D341Med (cell line): ENCODE results near the gene COL3A1.

Experiments
- DNase-seq: peaks from one replicate; pipeline ENCODE4 v3.0.0; 2012; ENCODE audit warnings: low spot score

The COL3A1 gene

GRCh38 chr2:189016311-189016861, 42.2 kb downstream of the COL3A1 start:
- no peak for DNase-seq

- DNase-seq = no peak
These were observed 44.5 kb downstream of the COL3A1 start for GRCh38 chr2:189018631-189019030.

- no peak for DNase-seq
These were observed 46.0 kb downstream of the COL3A1 start for GRCh38 chr2:189020179-189020578.

- DNase-seq = no peak
These were observed 47.9 kb downstream of the COL3A1 start for GRCh38 chr2:189022053-189022481.

GRCh38 chr2:189022492-189022891, 48.3 kb downstream of the COL3A1 start:
- DNase-seq = no peak

- no peak for DNase-seq
These were observed 50.9 kb downstream of the COL3A1 start for GRCh38 chr2:189024901-189025618.

- DNase-seq = no peak
These were observed 63.3 kb downstream of the COL3A1 start for GRCh38 chr2:189037518-189037917.

- no peak for DNase-seq
These were observed 71.7 kb downstream of the COL3A1 start for GRCh38 chr2:189045836-189046235.

- DNase-seq = no peak
These were observed 72.1 kb downstream of the COL3A1 start for GRCh38 chr2:189046320-189046719.

- DNase-seq = peak; percentile 65
These were observed 73.2 kb downstream of the COL3A1 start for GRCh38 chr2:189047171-189047888.

GRCh38 chr2:189048189-189048588, 74.0 kb downstream of the COL3A1 start:
- no peak for DNase-seq

- no peak for DNase-seq
These were observed 75.6 kb downstream of the COL3A1 start for GRCh38 chr2:189049709-189050164.

- DNase-seq = no peak
These were observed 76.1 kb downstream of the COL3A1 start for GRCh38 chr2:189050165-189050712.

GRCh38 chr2:189056200-189057106, 82.3 kb downstream of the COL3A1 start:
- DNase-seq = no peak

GRCh38 chr2:189057316-189057715, 83.1 kb downstream of the COL3A1 start:
- DNase-seq = no peak

GRCh38 chr2:189060096-189060642, 86.0 kb downstream of the COL3A1 start:
- DNase-seq = no peak
